Lower lobe of right lung (tissue), 2 donors: ENCODE measurements around the gene NEDD4L. TPM values are rescaled to one million over a fixed set of nuclear protein-coding genes. Genes with fewer than 3 reads are reported as not detected.

Source experiments
- ATAC-seq, 2 donors: fragments of 200-7000 bp; cut with Tn5 transposase; one replicate each; pipeline ENCODE4 v1.9.1; 2020 to 2022; ENCODE audit warnings: mild to moderate bottlenecking in 2 of 2, moderate library complexity in 2 of 2
- DNase-seq: peaks from one replicate; pipeline ENCODE4 v3.0.0-alpha.2; 2020
- H3K27ac ChIP-seq: fragments of 200-600 bp; one replicate; pipeline ENCODE4 v1.8.0; 2022
- H3K27me3 ChIP-seq: fragments of 200-600 bp; one replicate; pipeline ENCODE4 v1.8.0; 2022; ENCODE audit warnings: low read depth
- H3K36me3 ChIP-seq: fragments of 200-600 bp; one replicate; pipeline ENCODE4 v1.8.0; 2022; ENCODE audit warnings: mild to moderate bottlenecking
- H3K4me1 ChIP-seq: fragments of 200-600 bp; one replicate; pipeline ENCODE4 v1.8.0; 2022
- H3K4me3 ChIP-seq: fragments of 200-600 bp; one replicate; pipeline ENCODE4 v1.8.0; 2022; ENCODE audit warnings: mild to moderate bottlenecking
- H3K9me3 ChIP-seq: fragments of 200-600 bp; one replicate; pipeline ENCODE4 v1.8.0; 2022
- intact Hi-C: fragments of 100-400 bp; cut with DNase I; formaldehyde crosslinking; loops from one replicate; pipeline ENCODE4 v1.11.0; 2022
- total RNA-seq: library from RNA; stranded (reverse); fragmentation: NEBNext Ultra II Directional; extraction: Animal tissue kit (Norgen Biotek cat#: 25700); gene quantifications from one replicate; pipeline ENCODE4 v1.2.1, GENCODE V29; 2021
- TF ChIP-seq, protein P1 (sequence below): fragments of 200-600 bp; IDR thresholded peaks from one replicate; pipeline ENCODE4 v1.8.0; 2022; ENCODE audit warnings: antibody characterized with exemption, mild to moderate bottlenecking
- donor health status: DM: no; HTN: yes; CAD: no; lungs with severe emphysema.

The NEDD4L gene
- total RNA-seq, 1 donor from 2014 or later, result 203 TPM

DNA sequence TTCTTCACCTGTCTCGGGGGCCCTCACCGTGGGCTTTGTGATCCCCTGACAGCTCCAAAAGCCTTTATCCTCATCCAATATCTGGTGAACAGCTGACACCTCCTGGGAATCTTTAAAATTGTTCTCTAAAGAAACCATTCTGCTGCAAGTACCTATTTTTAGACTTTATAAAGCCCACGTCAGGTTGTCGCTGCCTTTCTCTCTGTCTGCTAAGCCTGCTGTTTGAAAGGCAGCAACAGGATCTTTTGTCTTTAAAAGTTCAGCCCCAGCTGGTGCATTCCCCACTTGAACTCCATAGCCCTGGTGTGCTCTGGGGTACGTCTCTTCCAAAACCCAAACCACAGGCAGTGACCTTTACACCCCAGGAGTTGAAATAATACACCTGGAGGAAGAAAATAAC lies 145.0 kb downstream of the NEDD4L start:
- Histone ChIP-seq H3K36me3 (no peaks in the 10 kb centered on the region), H3K9me3 (no peaks in the 10 kb centered on the region), H3K4me1 (peaks cover 6% of the 10 kb centered on the region), H3K27me3 (no peaks in the 10 kb centered on the region), H3K27ac (no peak overlapping the region), H3K4me3 (no peak overlapping the region)
- TF ChIP-seq, protein P1, sequence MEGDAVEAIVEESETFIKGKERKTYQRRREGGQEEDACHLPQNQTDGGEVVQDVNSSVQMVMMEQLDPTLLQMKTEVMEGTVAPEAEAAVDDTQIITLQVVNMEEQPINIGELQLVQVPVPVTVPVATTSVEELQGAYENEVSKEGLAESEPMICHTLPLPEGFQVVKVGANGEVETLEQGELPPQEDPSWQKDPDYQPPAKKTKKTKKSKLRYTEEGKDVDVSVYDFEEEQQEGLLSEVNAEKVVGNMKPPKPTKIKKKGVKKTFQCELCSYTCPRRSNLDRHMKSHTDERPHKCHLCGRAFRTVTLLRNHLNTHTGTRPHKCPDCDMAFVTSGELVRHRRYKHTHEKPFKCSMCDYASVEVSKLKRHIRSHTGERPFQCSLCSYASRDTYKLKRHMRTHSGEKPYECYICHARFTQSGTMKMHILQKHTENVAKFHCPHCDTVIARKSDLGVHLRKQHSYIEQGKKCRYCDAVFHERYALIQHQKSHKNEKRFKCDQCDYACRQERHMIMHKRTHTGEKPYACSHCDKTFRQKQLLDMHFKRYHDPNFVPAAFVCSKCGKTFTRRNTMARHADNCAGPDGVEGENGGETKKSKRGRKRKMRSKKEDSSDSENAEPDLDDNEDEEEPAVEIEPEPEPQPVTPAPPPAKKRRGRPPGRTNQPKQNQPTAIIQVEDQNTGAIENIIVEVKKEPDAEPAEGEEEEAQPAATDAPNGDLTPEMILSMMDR, result no peak
- intact Hi-C loops, result no loop called here
- DNase-seq (no peak), ATAC-seq (no peak)

DNA sequence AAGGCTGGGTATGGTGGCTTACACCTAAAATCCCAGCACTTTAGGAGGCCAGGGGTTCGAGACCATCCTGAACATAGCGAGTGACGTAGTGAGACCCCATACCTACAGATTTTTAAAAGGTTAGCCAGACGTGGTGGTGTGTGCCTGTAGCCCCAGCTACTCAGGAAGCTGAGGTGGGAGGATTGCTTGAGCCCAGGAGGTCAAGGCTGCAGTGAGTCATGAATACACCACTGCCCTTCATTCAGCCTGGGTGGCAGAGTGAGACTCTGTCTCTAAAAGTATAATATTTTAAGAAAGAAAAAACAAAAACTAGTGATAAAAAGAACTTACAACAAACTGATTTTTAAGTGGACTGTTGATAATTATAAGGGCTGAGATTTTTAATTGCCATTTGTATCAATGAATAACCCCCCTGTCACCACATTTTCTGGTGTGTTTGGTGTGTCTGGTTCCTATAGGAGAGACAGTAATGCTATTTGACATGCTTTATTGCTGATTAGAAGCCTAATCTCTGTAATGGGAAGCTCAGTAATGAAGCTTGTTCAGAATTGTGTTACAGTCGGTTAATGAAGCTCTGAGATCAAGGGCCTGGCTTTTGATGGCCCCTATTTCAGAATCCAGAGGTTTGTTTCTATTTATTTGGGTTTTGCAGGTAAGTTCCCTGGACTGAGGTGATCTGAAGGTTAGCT lies 147.0 kb downstream of the NEDD4L start:
- no peak overlapping the region for H3K4me3 ChIP-seq
- TF ChIP-seq, protein P1, result no peak
- no peaks in the 10 kb centered on the region for H3K9me3 ChIP-seq
- H3K27ac ChIP-seq, result no peak overlapping the region
- DNase-seq (no peak), ATAC-seq (no peak)
- H3K4me1 ChIP-seq, result peaks cover 18% of the 10 kb centered on the region
- H3K36me3 ChIP-seq, result no peaks in the 10 kb centered on the region
- no peaks in the 10 kb centered on the region for H3K27me3 ChIP-seq
- intact Hi-C loops, result no loop called here

- DNase-seq (no peak), ATAC-seq (no peak)
- Histone ChIP-seq H3K36me3 (no peaks in the 10 kb centered on the region), H3K4me1 (peaks cover 14% of the 10 kb centered on the region), H3K27ac (no peak overlapping the region), H3K4me3 (no peak overlapping the region), H3K9me3 (no peaks in the 10 kb centered on the region), H3K27me3 (no peaks in the 10 kb centered on the region)
- TF ChIP-seq, protein P1, result no peak
- intact Hi-C loops, result no loop called here
Observed at GRCh38 chr18:58191626-58192025, 147.6 kb downstream of the NEDD4L start.

DNA sequence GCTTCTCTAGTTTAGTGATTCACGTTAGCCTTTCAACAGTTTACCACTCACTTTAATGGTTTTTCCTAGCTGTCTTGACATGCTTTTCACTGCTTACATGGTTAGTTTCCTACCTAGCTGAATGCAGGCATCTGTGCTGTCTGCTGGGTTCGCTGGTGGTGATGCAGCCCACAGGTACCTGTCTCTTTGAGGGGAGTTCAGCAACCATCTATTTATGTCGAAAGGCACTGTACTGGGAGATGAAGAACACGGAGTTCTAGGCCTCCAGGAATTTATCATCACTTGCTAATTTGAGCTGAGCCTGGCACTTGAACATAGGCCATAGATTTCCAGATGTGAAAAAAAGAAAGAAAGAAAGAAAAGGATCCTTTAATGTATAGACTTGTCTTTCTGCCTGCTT lies 148.5 kb downstream of the NEDD4L start:
- Histone ChIP-seq H3K4me3 (no peak overlapping the region), H3K9me3 (no peaks in the 10 kb centered on the region), H3K4me1 (peaks cover 12% of the 10 kb centered on the region), H3K27me3 (no peaks in the 10 kb centered on the region), H3K27ac (no peak overlapping the region), H3K36me3 (no peaks in the 10 kb centered on the region)
- intact Hi-C loops, result no loop called here
- ATAC-seq, result no peak
- TF ChIP-seq, protein P1, result no peak
- DNase-seq, result no peak

- ATAC-seq, result no peak
Observed at GRCh38 chr18:58194028-58194427, 150.0 kb downstream of the NEDD4L start.

More at GRCh38 chr18:58194028-58194427, 150.0 kb downstream of the NEDD4L start:
- no peak overlapping the region for H3K27ac ChIP-seq
- TF ChIP-seq, protein P1, result no peak
- DNase-seq, result no peak
- no peaks in the 10 kb centered on the region for H3K27me3 ChIP-seq
- H3K4me3 ChIP-seq, result no peak overlapping the region
- H3K4me1 ChIP-seq, result peaks cover 12% of the 10 kb centered on the region
- no peaks in the 10 kb centered on the region for H3K36me3 ChIP-seq
- intact Hi-C loops, result no loop called here
- no peaks in the 10 kb centered on the region for H3K9me3 ChIP-seq
